Measurements from ENCODE around the gene NUBP2.

Gene NUBP2

DNA sequence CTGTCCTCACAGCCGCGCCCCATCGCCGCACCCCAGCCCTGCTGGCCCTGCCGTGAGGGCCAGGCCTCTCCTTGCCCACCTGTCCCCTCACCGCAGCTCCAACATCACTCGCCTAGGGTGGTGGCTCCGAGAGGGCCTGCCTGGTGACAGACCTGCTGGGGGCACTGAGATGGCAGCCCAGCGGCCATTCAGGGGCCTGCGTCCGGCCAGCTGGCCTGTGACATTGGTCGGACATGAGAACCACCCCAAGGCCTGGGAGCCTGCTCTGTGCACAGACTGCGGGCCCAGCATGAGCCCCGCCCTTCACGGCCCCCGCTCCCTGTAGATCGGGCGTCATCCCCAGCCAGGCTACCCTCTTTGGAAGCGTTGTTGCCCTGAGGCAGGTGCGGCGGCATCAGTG is 23.2 kb upstream of the NUBP2 start:
- no peak for DNase-seq

- DNase-seq, result no peak
Observed at GRCh38 chr16:1760911-1761310, 21.8 kb upstream of the NUBP2 start.

- DNase-seq, result no peak
Observed at GRCh38 chr16:1761751-1762150, 21.0 kb upstream of the NUBP2 start.

- no peak for DNase-seq
Observed at GRCh38 chr16:1762196-1762878, 20.4 kb upstream of the NUBP2 start.

DNA sequence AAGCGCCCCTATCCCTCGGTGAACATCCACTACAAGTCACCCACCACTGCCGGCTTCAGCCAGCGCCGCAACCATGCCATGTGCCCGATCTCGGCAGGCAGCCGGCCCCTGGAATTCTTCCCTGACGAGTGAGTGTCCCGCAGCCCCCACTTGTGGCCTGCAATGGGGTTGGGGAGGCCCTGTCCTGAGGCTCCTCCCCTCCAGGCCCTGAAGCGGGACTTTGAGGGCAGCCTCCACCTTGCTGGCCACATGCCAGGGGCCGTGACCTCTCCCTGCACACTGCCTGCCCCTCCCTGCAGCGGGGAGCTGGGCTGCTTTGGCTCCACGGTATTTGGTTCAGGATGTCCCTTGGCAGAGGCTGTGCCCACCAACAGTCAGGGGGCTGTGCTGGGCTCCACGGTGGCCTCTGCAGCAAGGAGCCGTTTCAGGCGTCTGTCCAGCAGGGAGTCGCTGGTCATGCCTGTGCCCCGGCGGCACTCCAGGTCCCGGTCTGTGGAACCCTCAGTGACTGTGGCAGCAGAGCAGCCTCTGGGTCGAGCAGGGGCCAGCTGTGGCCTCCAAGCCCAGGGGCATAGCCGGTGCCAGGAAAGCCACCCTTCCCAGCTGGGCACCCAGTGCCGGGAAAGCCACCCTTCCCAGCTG is 19.8 kb upstream of the NUBP2 start:
- no peak for DNase-seq

- DNase-seq, result no peak
Observed at GRCh38 chr16:1763521-1764511, 18.9 kb upstream of the NUBP2 start.

- no peak for DNase-seq
Observed at GRCh38 chr16:1764971-1765370, 17.8 kb upstream of the NUBP2 start.

DNA sequence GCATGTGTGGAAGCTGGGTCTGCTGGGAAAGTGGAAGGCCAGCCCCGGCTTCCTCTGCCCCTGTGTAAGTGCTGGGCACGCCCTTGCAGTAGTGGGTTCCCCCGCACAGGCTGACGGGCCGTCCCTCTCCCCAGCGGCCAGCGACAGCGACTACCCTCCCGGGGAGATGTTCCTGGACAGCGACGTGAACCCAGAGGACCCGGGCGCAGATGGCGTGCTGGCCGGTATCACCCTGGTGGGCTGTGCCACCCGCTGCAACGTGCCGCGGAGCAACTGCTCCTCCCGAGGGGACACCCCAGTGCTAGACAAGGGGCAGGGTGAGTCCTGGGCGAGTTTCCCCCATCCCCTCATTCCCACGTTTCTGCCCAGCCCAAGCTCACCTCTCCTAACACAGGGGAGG is 16.9 kb upstream of the NUBP2 start:
- DNase-seq, result no peak

GRCh38 chr16:1766231-1766630 is 16.5 kb upstream of the NUBP2 start:
- DNase-seq, result no peak

DNA sequence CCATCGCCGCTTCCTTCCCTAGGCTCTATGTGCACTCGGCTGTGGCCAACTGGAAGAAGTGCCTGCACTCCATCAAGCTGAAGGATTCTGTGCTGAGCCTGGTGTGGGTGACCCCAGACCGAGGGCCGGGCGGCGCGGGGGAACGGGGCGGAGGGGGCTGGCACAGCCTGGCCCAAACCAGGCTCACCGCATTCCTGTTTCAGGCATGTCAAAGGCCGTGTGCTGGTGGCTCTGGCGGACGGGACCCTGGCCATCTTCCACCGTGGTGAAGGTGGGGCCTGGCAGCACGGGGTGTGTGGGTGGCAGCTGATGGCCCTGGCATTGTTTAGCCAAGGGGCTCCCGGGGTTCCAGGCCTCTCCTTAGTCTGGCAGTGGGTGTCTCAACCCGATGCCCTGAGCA is 16.1 kb upstream of the NUBP2 start:
- no peak for DNase-seq

GRCh38 chr16:1767116-1767994 is 15.4 kb upstream of the NUBP2 start:
- no peak for DNase-seq

DNA sequence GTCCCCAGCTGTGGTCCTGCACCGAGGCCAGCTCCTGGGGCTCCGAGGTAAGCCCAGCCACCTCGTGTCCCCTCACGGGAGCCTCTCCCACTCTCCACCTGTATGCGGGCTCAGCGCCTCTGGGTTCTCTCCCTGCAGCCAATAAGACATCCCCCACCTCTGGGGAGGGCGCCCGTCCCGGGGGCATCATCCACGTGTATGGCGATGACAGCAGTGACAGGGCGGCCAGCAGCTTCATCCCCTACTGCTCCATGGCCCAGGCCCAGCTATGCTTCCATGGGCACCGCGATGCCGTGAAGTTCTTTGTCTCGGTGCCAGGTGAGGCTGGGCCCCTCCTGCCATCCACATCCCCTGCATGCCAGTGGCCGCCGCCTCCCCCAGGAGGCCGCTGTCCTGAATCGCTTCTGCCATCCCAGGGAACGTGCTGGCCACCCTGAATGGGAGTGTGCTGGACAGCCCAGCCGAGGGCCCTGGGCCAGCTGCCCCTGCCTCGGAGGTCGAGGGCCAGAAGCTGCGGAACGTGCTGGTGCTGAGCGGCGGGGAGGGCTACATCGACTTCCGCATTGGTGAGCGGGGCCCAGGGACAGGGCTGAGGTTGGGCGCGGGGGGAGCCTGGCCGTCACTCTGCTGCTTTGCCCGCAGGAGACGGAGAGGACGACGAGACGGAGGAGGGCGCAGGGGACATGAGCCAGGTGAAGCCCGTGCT is 14.5 kb upstream of the NUBP2 start:
- no peak for DNase-seq

DNA sequence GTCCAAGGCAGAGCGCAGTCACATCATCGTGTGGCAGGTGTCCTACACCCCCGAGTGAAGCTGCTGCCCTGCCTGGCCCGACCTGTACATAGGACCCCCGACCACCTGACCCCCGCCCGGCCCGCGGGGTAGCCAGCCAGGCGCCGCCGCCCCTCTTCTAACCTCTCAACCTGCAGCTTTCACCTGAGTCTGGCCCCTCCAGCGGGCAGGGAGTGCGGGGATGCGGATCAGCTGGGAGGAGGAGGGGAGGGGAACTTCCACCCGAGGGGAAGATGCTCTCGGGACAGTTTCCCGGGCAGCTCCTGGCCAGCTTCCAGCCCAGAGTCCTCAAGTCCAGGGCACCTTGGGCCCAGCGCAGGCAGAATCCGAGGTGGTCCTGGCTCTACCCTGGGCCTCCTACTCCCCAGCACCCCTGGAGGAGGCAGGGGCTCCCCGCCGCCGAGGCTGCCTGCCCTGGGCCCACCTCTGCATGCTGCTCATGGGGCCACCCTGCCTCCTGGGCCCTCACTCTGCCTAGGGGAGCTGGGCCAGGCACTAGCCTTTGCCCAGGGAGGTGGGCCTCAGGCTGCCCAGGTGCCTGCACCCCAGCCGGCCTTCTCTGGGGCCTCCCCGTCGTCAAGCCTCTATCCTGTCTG is 13.9 kb upstream of the NUBP2 start:
- DNase-seq, result no peak

DNA sequence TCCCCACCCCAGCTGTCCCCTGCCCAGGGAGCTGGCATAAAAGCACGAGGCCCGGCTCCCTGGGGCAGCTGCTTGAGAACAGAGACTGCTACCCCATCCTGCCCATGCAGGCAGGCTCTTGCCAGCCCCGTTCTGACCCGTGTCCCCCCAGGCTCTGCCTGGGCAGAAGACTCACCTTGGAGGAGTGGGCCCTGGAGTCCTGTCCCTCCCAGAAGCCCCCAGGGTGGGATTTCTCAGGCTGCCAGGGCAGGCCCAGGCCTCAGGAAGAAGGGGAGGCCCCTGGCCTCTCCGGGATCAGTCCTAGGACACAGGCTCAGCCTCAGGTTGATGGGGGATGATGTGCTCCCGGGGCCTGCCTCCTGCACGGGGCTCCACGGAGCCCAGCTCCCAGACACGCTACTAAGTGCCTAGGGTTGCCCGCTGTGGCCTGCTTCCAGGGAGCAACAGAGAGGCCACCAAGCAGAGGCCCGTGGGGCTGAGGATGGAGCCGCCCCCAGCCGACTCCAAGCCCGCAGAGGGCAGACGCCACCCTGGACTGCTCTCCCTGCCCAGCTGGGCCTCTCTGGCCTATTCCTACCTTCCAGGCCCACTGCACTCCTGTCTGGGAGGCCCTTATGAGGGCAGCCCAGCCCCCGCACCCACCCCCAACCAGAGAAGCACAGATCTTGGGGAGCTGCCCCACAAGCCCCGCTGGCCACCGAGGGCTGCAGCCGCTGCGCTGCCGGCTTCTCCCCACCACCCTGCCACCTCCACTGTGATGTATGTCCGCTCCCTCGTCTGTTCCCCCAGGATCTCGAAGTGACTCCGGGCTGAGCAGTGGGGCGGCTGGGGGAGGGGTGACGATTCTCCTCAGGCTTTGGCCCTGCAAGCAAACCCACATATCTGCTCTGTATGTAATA is 13.1 kb upstream of the NUBP2 start:
- no peak for DNase-seq

GRCh38 chr16:1770328-1771187 is 12.2 kb upstream of the NUBP2 start:
- DNase-seq, result peak; percentile 75

- DNase-seq, result peak; percentile 30
Observed at GRCh38 chr16:1771188-1771863, 11.4 kb upstream of the NUBP2 start, which contains the start of gene NME3. Gene NME3, minus strand, starts transcription at chr16:1771543. Its CDS starts 9 bp downstream, at chr16:1771534.

DNA sequence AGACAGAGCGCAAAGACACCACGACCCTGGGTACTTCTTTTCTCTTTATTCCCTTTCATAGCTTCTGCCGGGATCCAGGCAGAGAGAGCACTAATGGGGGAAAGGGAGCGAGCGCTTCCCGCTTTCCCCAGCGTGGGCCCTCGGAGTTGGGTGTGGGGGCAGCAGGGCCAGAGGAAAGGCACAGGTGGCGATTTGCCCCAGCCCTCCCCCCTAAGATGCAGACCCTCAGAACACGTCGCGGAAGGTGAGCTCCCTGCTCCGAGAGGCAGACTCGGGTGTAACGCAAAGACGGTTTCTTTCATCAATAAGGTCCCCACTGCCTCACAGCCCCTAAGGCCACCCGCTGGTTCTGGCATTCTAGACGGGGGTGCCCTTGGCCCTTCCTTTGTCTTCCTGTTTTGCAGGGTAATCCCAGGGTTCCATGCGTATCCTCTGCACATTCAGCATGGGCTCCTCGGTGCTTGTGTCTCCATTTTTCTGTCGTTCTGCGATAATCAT is 10.8 kb upstream of the NUBP2 start:
- DNase-seq, result no peak

GRCh38 chr16:1772362-1772907 is 10.3 kb upstream of the NUBP2 start, which contains the start of gene EME2:
Gene EME2, plus strand, starts transcription at chr16:1772810. Its CDS starts 418 bp downstream, at chr16:1773228.
- no peak for DNase-seq
